A549 (cell line): ENCODE measurements around the gene SAT1. TPM values are rescaled to one million over a fixed set of nuclear protein-coding genes. Genes with fewer than 3 reads are reported as not detected.
A peak's percentile ranks its signal among the peaks of the same experiment; 100 is the strongest.
"Not testable (repeated sequence)": the region's sequence is repeated elsewhere in the genome, so short reads cannot be mapped to it uniquely, and the experiment has no call there.

Experiments used
- ATAC-seq, 2 experiments: fragments of 200-7000 bp in 1 of 2; fragments of >200 bp in 1 of 2; cut with Nextera tagmentation in 1 of 2; cut with Tn5 transposase in 1 of 2; 3 replicates each; pipeline versions ENCODE4 v1.8.0 to v1.9.1; 2018 to 2020; ENCODE audit warnings: mild to moderate bottlenecking in 1 of 2, moderate library complexity in 1 of 2
- CTCF ChIA-PET: fragments of 300-600 bp; sonication (Branson Sonifier 250); formaldehyde crosslinking; extraction: SDS; loops from one replicate; lab custom pipeline; 2021; ENCODE audit warnings: antibody characterized with exemption, inconsistent platforms; lab: Yijun Ruan, JAX
- POLR2A ChIA-PET: fragments of 350-600 bp; formaldehyde crosslinking; extraction: SDS; loops from one replicate; lab custom pipeline; 2021; ENCODE audit warnings: antibody characterized with exemption, inconsistent platforms; lab: Yijun Ruan, JAX
- DNase-seq, 2 experiments: peaks; one replicate each; pipeline versions ENCODE4 v3.0.0 to v3.0.0-alpha.2; 2011 to 2016; ENCODE audit warnings: low read depth in 1 of 2, low spot score in 1 of 2
- FAIRE-seq: peaks from 2 replicates; lab custom pipeline; 2011; peaks lifted over from hg19 to GRCh38; lab: Jason Lieb, UNC
- H3K27ac ChIP-seq, 2 experiments: fragments of >200 bp; sonication (Bioruptor Twin); formaldehyde crosslinking; 3 replicates each; pipeline ENCODE4 v1.5.1; 2016 to 2017
- H3K4me1 ChIP-seq: fragments of >200 bp; sonication (Bioruptor Twin); formaldehyde crosslinking; 3 replicates; pipeline ENCODE4 v1.6.1; 2016
- H3K4me2 ChIP-seq: fragments of >200 bp; sonication (Bioruptor Twin); formaldehyde crosslinking; 3 replicates; pipeline ENCODE4 v1.6.1; 2016
- H3K4me3 ChIP-seq: fragments of >200 bp; sonication (Bioruptor Twin); formaldehyde crosslinking; 3 replicates; pipeline ENCODE4 v1.5.1; 2016
- H3K9me3 ChIP-seq: fragments of >200 bp; sonication (Bioruptor Twin); formaldehyde crosslinking; 3 replicates; pipeline ENCODE4 v1.6.1; 2016
- CHD2 ChIP-seq: fragments of 150-350 bp; IDR thresholded peaks from 2 replicates; pipeline ENCODE4 v1.6.1; 2014; ENCODE audit warnings: low read length; ENCODE audit not compliant: partially characterized antibody
- EHMT2 ChIP-seq: fragments of 200-600 bp; sonication (generic); IDR thresholded peaks from 2 replicates; pipeline ENCODE4 v1.6.1; 2016; ENCODE audit warnings: antibody characterized with exemption, low read depth, mild to moderate bottlenecking, moderate library complexity
- EP300 ChIP-seq, 2 experiments: fragments of >200 bp; sonication (Bioruptor Twin); formaldehyde crosslinking; IDR thresholded peaks; 2 replicates in 1 of 2; 3 replicates in 1 of 2; pipeline ENCODE4 v1.6.1; 2016 to 2017
- FOSB ChIP-seq: fragments of 250-450 bp; sonication (Bioruptor Pico); IDR thresholded peaks from 2 replicates; pipeline ENCODE4 v1.5.0; 2020; ENCODE audit warnings: mild to moderate bottlenecking, moderate library complexity
- FOXS1 ChIP-seq: fragments of 250-450 bp; sonication (Bioruptor Pico); IDR thresholded peaks from 2 replicates; pipeline ENCODE4 v1.5.0; 2020; ENCODE audit warnings: mild to moderate bottlenecking, moderate library complexity
- HDAC2 ChIP-seq: fragments of 200-600 bp; sonication (generic); IDR thresholded peaks from 2 replicates; pipeline ENCODE4 v1.6.1; 2016
- HEYL ChIP-seq: fragments of 250-450 bp; sonication (Bioruptor Pico); IDR thresholded peaks from 2 replicates; pipeline ENCODE4 v1.8.0; 2021; ENCODE audit warnings: mild to moderate bottlenecking, moderate library complexity
- HOXB13 ChIP-seq: fragments of 250-450 bp; sonication (Bioruptor Pico); IDR thresholded peaks from 2 replicates; pipeline ENCODE4 v1.5.0; 2020; ENCODE audit warnings: low read depth, mild to moderate bottlenecking, moderate library complexity
- JUN ChIP-seq, 2 experiments: fragments of >200 bp; sonication (Bioruptor Twin); formaldehyde crosslinking; IDR thresholded peaks; 2 replicates in 1 of 2; 3 replicates in 1 of 2; pipeline ENCODE4 v1.6.1; 2016 to 2017
- MYC ChIP-seq: IDR thresholded peaks from 2 replicates; pipeline ENCODE4 v1.6.1; 2012; ENCODE audit warnings: mild to moderate bottlenecking, inconsistent platforms, low read length, improper control_type of control experiment, borderline replicate concordance
- NPAS2 ChIP-seq: fragments of 250-450 bp; sonication (Bioruptor Pico); IDR thresholded peaks from 2 replicates; pipeline ENCODE4 v1.8.0; 2022; ENCODE audit warnings: mild to moderate bottlenecking, moderate library complexity, borderline replicate concordance
- NR3C1 ChIP-seq: fragments of >200 bp; sonication (Bioruptor Twin); formaldehyde crosslinking; IDR thresholded peaks from 3 replicates; pipeline ENCODE4 v1.6.1; 2017
- RCOR1 ChIP-seq: fragments of 150-350 bp; IDR thresholded peaks from 2 replicates; pipeline ENCODE4 v1.6.1; 2014; ENCODE audit warnings: antibody characterized with exemption, low read length, low read depth
- REST ChIP-seq: fragments of 200-600 bp; sonication (generic); IDR thresholded peaks from 2 replicates; pipeline ENCODE4 v1.6.1; 2016; ENCODE audit warnings: antibody characterized with exemption, mild to moderate bottlenecking, moderate library complexity
- RFX5 ChIP-seq: fragments of 450-650 bp; IDR thresholded peaks from 2 replicates; pipeline ENCODE4 v1.7.1; 2014; ENCODE audit warnings: antibody characterized with exemption, mild to moderate bottlenecking, moderate library complexity
- TFCP2L1 ChIP-seq: fragments of 250-450 bp; sonication (Bioruptor Pico); IDR thresholded peaks from 2 replicates; pipeline ENCODE4 v1.5.0; 2021; ENCODE audit warnings: mild to moderate bottlenecking
- TP53 ChIP-seq: fragments of 250-450 bp; sonication (Bioruptor Pico); IDR thresholded peaks from 2 replicates; pipeline ENCODE4 v1.5.0; 2021; ENCODE audit warnings: mild to moderate bottlenecking, moderate library complexity
- ZFP36 ChIP-seq: fragments of 450-650 bp; IDR thresholded peaks from 2 replicates; pipeline ENCODE4 v1.6.1; 2014; ENCODE audit warnings: borderline replicate concordance; ENCODE audit not compliant: partially characterized antibody
- ZSCAN20 ChIP-seq: fragments of 250-450 bp; sonication (Bioruptor Pico); IDR thresholded peaks from 2 replicates; pipeline ENCODE4 v1.8.0; 2022; ENCODE audit warnings: mild to moderate bottlenecking, moderate library complexity
- WGBS: methylation state at CpG from one replicate; pipeline ENCODE4 v1.1.6; 2017; ENCODE audit errors: missing lambda C conversion rate; 5-methylcytosine and 5-hydroxymethylcytosine counted together
- polyA plus RNA-seq, 4 experiments: library from polyadenylated mRNA; depleted of rRNA in 3 of 4; stranded (reverse); fragments of >200 nt; fragmentation: RNase III in 1 of 4; extraction: RNeasy Plus Mini Kit Qiagen cat#74134 plus additional on column Dnase treatment in 1 of 4; gene quantifications; 2 replicates in 3 of 4; 3 replicates in 1 of 4; pipeline ENCODE4 v1.2.3, GENCODE V29; 2011 to 2017
- TF ChIP-seq, protein P1 (sequence below): IDR thresholded peaks from 2 replicates; pipeline ENCODE4 v1.6.1; 2012
- TF ChIP-seq, protein P2 (sequence below): fragments of 250-450 bp; sonication (Bioruptor Pico); IDR thresholded peaks from 2 replicates; pipeline ENCODE4 v1.5.0; 2020; ENCODE audit warnings: low read depth, mild to moderate bottlenecking, moderate library complexity
- TF ChIP-seq, protein P3 (sequence below): fragments of 450-650 bp; IDR thresholded peaks from 2 replicates; pipeline ENCODE4 v1.6.1; 2014; ENCODE audit warnings: antibody characterized with exemption

Gene SAT1
- polyA plus RNA-seq, 2 of the 4 experiments (the other 2 are of a cell fraction): 585 to 3,185 TPM

DNA sequence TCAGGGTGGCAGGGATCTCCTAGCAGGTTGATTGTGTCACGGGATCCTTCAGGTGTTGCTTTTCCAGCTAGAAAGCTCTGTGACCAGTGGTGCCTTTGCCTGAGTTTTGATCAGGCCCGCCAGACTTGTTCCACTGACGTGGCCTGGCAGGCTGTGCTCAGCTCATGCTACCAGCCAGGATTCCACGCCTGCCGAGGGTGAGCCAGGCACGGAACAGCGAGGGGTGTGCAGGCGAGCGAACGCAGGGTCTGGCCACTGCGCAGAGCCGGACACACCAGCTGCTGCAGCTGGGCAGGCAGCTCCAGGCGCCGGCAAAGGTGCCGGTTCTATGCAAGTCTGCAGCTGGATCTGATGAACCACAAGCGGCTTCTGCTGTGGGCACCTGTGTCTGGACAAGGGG lies 17.1 kb upstream of the SAT1 start:
- FAIRE-seq: no peak
- peak in 1 of 2 experiments; percentile 50; a peak in 3 of 6 replicates for ATAC-seq
- WGBS: 93% methylated on average over 3 of the region's 16 CpGs
- Histone ChIP-seq H3K4me2 (0 out of 3 replicates have a peak overlapping the region, but pooled peaks have one; percentile 30), H3K4me1 (peaks cover 16% of the 10 kb centered on the region), H3K4me3 (no peak overlapping the region), H3K9me3 (no peaks in the 10 kb centered on the region), H3K27ac (peak overlapping the region in 1 of 2 experiments; percentile 30; a peak in 1 of 6 replicates)
- ChIA-PET POLR2A (interaction anchor here (0.9 kb wide), 1 partner anchor 17 kb away, joined by 3 read pairs; the partner anchor contains the start of gene SAT1), CTCF (interaction anchor here (2.0 to 3.3 kb wide), 3 partner anchors 13 to 136 kb away, joined by 9 to 21 read pairs (median 17); partner anchors contain the start of gene SAT1)
- no peak for DNase-seq
- TF ChIP-seq, protein P1, sequence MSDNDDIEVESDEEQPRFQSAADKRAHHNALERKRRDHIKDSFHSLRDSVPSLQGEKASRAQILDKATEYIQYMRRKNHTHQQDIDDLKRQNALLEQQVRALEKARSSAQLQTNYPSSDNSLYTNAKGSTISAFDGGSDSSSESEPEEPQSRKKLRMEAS: no peak
- TF ChIP-seq, protein P2, sequence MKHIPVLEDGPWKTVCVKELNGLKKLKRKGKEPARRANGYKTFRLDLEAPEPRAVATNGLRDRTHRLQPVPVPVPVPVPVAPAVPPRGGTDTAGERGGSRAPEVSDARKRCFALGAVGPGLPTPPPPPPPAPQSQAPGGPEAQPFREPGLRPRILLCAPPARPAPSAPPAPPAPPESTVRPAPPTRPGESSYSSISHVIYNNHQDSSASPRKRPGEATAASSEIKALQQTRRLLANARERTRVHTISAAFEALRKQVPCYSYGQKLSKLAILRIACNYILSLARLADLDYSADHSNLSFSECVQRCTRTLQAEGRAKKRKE: no peak
- no peak for TF ChIP-seq NR3C1

GRCh38 chrX:23766650-23767551 lies 16.1 kb upstream of the SAT1 start:
- H3K4me2 ChIP-seq: no peak overlapping the region
- H3K4me1 ChIP-seq: peaks cover 16% of the 10 kb centered on the region
- no peak for TF ChIP-seq HOXB13 (CRISPR knock-in tag)
- TF ChIP-seq RFX5: no peak
- no peak for TF ChIP-seq FOSB (CRISPR knock-in tag)
- no peak for TF ChIP-seq ZSCAN20 (CRISPR knock-in tag)
- TF ChIP-seq NPAS2 (CRISPR knock-in tag): no peak
- TF ChIP-seq, all 56 proteins: peak for 0
- ChIA-PET CTCF (interaction anchor here (1.4 to 3.3 kb wide), 3 partner anchors 14 to 135 kb away, joined by 6 to 21 read pairs (median 9); partner anchors contain the start of gene SAT1), POLR2A (no interaction called here)
- 91% methylated on average over 20 of the region's 28 CpGs for WGBS
- no peaks in the 10 kb centered on the region for H3K9me3 ChIP-seq
- DNase-seq: no peak
- ATAC-seq: peak in 1 of 2 experiments; percentile 52; a peak in 3 of 6 replicates
- no peak overlapping the region for H3K27ac ChIP-seq
- no peak for FAIRE-seq
- H3K4me3 ChIP-seq: no peak overlapping the region

- 66% methylated on average over 2 of the region's 2 CpGs for WGBS
- no peak for FAIRE-seq
- no peak for TF ChIP-seq TP53 (CRISPR knock-in tag)
- no peak for TF ChIP-seq RFX5
- TF ChIP-seq HEYL (CRISPR knock-in tag): no peak
- no peak for TF ChIP-seq MYC
- TF ChIP-seq CHD2: no peak
- TF ChIP-seq EHMT2: no peak
- no peak for TF ChIP-seq HDAC2
- no peak for TF ChIP-seq FOXS1 (CRISPR knock-in tag)
- TF ChIP-seq, protein P3, sequence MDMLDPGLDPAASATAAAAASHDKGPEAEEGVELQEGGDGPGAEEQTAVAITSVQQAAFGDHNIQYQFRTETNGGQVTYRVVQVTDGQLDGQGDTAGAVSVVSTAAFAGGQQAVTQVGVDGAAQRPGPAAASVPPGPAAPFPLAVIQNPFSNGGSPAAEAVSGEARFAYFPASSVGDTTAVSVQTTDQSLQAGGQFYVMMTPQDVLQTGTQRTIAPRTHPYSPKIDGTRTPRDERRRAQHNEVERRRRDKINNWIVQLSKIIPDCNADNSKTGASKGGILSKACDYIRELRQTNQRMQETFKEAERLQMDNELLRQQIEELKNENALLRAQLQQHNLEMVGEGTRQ: no peak
- TF ChIP-seq JUN (IDR thresholded peaks at IDR 0.05): no peak
- no peak for TF ChIP-seq ZFP36
- TF ChIP-seq EP300 (IDR thresholded peaks at IDR 0.05): no peak
- no peak for TF ChIP-seq NR3C1
- TF ChIP-seq REST: no peak
- TF ChIP-seq TFCP2L1: no peak
- TF ChIP-seq RCOR1: no peak
- TF ChIP-seq, all 56 proteins: peak for 0
- H3K4me2 ChIP-seq: no peak overlapping the region
- no peaks in the 10 kb centered on the region for H3K9me3 ChIP-seq
- no peak for DNase-seq
- CTCF ChIA-PET: interaction anchor here (1.0 to 1.6 kb wide), 2 partner anchors 77 to 132 kb away, joined by 3 to 4 read pairs; no protein-coding TSS in a partner anchor
- POLR2A ChIA-PET: interaction anchor here (0.6 kb wide), 1 partner anchor 13 kb away, joined by 5 read pairs; the partner anchor contains the start of gene SAT1
- H3K27ac ChIP-seq: 0 out of 6 replicates have a peak overlapping the region, but pooled peaks of 1 of the 2 experiments have one; percentile 13
- no peak for ATAC-seq
- H3K4me3 ChIP-seq: no peak overlapping the region
- H3K4me1 ChIP-seq: peaks cover 5% of the 10 kb centered on the region
Measured at GRCh38 chrX:23770142-23770541, 12.8 kb upstream of the SAT1 start.

GRCh38 chrX:23771086-23771485 lies 11.9 kb upstream of the SAT1 start:
- WGBS: 92% methylated on average over 7 of the region's 7 CpGs
- H3K4me1 ChIP-seq, H3K9me3 ChIP-seq, H3K4me3 ChIP-seq, H3K27ac ChIP-seq, FAIRE-seq, H3K4me2 ChIP-seq, POLR2A ChIA-PET, DNase-seq, ATAC-seq: not testable (repeated sequence)
- CTCF ChIA-PET: interaction anchor here (1.4 to 1.6 kb wide), 2 partner anchors 14 to 131 kb away, joined by 3 to 4 read pairs; no protein-coding TSS in a partner anchor
